Measurements from ENCODE around the gene MPC2.
"Not testable (repeated sequence)": the region's sequence is repeated elsewhere in the genome, so short reads cannot be mapped to it uniquely, and the experiment has no call there.

The MPC2 gene

DNA sequence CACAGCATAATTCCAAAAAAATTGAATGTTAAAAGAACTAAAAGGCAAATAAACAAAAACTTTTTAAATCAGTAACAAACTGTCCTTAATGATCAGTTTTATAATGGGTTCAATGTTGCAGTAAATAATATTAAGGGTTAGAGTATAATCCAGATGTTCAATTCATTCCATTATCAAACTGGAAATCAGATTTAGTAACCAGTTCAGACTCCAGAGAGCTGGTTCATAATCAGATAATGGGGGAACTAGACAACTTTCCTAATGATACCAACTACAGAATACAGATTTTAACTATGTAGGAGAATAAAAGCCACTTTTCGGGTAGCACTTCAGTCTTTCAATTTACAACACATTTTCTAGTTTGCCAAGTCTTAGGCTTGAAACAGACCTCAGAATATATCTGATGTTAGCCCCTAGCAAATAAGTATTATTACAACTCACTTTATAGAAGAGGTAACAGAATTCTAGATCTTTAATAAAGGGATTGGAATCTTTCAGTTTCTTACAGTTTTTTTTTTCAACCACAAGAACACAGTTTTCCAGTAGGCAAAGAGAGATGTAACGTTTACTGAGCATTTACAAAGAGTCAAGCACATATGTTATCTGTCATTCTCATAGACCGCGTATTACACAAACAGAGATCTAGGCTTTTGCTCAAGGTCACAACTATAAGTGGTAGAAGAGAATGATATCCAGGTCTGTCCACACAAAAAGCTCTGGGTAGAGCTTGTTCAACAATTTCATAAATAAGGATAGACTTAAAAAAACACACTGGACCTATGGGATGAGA is 2.3 kb downstream of the MPC2 start:
- no peak for DNase-seq (ENCODE audit: low spot score)

DNA sequence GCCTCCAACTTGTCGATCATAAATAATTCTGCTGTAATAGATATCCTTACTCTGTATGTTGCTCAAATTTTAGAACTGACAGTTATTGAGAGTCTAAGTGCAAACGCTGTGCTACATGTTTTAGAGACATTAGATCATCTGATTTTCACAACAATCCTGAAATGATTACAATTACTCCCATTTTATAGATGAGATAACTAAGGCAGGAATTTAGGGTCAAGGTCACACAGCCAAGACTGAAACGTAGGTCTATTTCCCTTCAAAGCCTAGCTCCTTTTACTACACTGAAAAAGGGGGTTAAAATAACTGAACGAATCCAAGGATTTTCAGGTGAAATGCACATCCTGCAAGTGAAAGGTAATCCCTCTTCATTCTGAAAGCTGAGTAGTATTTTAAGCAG is 3.1 kb downstream of the MPC2 start:
- DNase-seq (ENCODE audit: low spot score), result no peak

GRCh38 chr1:167929725-167930124 is 7.1 kb downstream of the MPC2 start:
- DNase-seq (ENCODE audit: low spot score), result no peak

GRCh38 chr1:167928919-167929318 is 8.0 kb downstream of the MPC2 start:
- not testable (repeated sequence) for DNase-seq (ENCODE audit: low spot score)

- DNase-seq (ENCODE audit: low spot score), result no peak
Measured at GRCh38 chr1:167928457-167928852, 8.4 kb downstream of the MPC2 start.

GRCh38 chr1:167927046-167927754 is 9.7 kb downstream of the MPC2 start:
- no peak for DNase-seq (ENCODE audit: low spot score)

- no peak for DNase-seq (ENCODE audit: low spot score)
Measured at GRCh38 chr1:167926486-167926997, 10.3 kb downstream of the MPC2 start.

GRCh38 chr1:167924543-167925231 is 12.2 kb downstream of the MPC2 start:
- no peak for DNase-seq (ENCODE audit: low spot score)

DNA sequence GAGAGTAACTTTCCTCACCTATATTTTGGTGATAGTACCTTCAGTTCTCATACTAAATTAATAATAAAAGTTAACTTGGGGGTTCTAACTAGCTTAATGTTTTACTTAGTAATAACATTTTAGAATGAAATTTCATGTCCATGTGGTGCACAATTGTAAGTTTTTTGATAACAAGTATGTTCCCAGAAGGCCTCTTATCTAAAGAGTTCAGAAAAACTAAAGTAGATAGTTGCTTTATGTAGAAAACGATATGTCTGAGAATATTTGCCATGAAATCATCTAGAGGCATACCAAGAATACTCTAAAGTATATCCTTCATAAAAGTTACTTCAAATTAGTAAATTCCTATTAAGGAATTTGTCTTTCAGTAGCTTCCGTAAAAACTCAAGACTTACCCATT is 12.8 kb downstream of the MPC2 start:
- DNase-seq (ENCODE audit: low spot score), result no peak

- DNase-seq (ENCODE audit: low spot score), result no peak
Measured at GRCh38 chr1:167923324-167924056, 13.4 kb downstream of the MPC2 start.

DNA sequence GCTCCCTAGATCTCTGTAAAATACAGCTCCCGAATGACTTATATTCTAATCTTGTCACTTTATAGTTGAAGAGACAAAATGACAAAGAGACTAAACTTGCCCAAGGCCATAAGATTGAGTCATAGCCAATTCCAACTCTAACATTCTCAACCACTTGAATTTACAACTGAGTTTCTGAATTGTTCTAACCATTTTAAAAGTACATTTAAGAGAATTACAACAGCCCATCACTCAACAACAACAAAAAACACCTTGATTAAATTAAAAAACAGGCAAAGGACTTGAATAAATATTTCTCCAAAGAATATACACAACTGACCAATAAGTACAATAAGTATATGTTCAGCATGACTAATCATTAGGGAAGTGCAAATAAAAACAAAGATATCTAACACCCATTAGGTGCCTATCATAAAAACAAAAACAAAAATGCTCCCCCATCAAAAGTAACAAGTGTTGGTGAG is 14.2 kb downstream of the MPC2 start:
- DNase-seq (ENCODE audit: low spot score), result no peak

DNA sequence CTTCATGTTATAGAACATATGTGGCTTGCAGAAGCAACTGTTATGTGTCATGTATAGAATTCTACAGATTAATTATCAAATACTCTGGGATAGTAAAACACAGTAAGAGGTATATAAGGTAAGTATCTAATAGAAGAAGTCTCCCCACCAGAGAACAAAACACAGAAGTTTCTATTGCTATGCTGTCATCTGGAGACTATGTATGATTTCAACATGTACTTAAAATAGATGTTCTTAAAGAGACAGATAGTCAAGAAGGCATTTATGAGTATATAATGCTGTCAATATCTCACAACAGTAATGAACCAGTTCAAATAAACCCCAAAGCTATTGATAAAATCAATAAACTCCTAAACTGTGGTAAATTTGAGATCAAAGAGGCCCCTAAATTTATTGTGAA is 14.8 kb downstream of the MPC2 start:
- DNase-seq (ENCODE audit: low spot score), result peak; percentile 55

- DNase-seq (ENCODE audit: low spot score), result no peak
Measured at GRCh38 chr1:167916766-167917511, 19.9 kb downstream of the MPC2 start.

DNA sequence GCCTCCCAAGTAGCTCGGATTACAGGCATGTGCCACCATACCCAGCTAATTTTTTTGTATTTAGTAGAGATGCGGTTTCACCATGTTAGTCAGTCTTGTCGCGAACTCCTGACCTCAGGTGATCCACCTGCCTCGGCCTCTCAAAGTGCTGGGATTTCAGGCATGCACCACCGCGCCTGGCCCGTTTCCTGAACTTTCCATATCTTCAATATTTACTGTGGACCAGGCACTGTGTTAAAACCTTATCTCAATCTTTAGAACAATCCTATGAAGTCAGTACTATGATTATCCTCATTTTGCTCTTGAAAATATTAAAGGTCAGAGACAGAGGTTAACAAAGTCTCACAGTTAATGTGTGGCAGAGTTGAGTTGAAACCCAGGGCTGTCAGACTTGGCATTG is 21.3 kb downstream of the MPC2 start:
- DNase-seq (ENCODE audit: low spot score), result no peak

DNA sequence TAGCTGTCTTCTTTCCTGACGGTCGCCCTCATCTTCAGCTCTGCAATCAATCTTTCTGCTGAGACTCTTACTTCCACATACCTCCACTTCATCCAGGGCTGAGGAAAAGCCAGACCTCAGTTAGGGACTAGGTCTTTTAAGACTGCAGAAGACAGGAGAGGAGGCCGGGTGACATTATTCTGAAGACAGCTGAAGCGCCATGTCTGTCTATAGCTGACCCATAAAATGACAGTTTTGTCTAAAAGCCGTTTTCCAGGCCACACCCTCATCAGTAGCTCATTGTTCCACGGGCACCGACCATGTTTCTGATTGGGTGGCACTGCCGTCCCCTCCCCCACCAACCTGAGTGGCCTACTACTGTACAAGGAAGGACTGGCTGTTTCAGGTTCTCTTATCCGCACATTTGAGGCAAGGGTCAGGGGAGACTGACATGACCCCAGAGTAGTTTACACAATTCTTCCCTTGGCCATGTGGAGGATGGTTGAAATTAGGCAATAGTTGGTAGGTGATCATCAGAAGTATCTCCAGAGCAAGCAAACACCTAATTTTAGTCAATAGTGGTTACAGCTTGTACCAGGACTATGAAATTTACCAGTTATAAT is 22.9 kb downstream of the MPC2 start, which contains the start of gene ADCY10:
TSS of gene ADCY10 (minus strand) at position 240 of the 602 bp plus-strand sequence. CDS start 8,994 bp downstream, outside the sequence.
- DNase-seq (ENCODE audit: low spot score), result no peak

DNA sequence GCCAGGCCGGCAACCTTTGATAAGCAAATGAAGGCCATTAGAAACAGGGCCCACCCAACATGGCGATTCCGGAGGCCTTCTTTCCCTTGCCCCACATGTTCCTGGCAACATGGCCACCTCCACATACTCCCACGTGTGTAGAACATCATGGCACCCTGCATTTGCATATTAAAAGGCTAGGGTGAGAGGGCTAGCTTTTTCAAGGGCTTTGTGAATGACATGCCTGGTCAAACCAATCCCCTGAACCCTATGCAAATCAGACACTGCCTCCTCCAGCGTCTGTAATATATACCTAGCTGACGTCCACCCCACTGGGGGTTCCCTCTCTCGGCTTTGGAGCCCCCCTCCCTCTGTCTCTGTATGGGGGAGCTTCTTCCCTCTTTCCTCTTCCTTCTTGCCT is 24.6 kb downstream of the MPC2 start:
- DNase-seq (ENCODE audit: low spot score), result no peak

- DNase-seq (ENCODE audit: low spot score), result no peak
Measured at GRCh38 chr1:167911413-167911812, 25.5 kb downstream of the MPC2 start.

DNA sequence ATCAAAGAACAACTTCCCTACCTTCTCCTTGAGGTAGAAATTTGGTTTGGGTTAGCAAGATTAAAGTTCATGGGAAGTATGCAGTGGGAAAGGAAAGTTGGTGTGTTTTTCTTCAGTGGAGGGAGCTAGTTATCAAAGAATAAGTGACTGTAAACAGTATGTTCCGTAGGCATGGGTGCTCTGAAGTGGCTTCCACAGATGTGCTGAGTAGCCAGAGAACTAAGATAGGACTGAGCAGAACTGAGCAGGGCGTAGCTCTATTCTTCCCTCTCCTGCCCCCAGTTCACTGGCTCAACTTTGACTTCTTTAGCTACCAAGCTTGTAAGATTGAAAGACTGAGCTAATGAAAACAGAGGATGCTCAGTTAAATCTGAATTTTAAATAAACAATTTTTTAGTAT is 26.3 kb downstream of the MPC2 start:
- DNase-seq (ENCODE audit: low spot score), result no peak

DNA sequence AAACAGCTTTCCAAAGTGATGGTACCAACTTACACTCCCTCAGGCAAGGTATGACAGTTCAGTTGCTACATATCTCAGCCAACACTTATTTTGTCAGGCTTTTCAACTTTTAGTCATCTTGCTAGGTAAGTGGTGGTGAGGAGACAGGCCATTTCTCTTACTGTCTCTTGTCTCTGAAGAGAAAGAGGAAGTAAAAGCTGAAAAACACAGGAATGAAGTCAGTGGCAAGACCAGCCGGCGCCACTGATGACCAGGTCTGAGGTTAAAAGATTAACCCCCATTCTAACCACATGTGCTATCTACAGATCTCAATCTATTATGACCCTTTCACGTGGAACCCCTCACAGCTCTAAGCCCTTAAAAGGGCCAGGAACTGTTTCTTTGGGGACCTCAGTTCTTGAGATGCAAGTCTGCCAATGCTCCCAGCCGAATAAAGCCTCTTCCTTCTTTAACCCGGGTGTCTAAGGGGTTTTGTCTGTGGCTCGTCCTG is 27.1 kb downstream of the MPC2 start:
- DNase-seq (ENCODE audit: low spot score), result no peak

DNA sequence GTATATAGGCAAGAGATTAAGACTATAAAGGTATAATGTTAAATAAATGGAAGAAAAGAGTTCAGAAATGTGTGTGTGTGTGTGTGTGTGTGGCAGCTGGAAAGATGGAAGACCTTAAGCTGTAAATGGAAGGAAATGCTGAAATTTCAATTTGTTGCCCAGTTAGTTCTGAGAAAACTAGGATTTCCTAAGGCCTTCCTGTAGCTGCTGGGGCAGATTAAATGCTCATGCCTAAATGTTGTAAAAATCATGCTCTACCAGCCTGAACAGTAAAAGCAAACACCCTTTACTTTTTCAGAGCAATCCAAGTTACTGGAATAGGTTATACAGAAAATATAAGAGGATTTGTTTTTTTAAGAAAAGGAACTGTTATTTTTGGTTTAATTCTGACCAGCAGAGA is 31.2 kb downstream of the MPC2 start:
- no peak for DNase-seq (ENCODE audit: low spot score)

DNA sequence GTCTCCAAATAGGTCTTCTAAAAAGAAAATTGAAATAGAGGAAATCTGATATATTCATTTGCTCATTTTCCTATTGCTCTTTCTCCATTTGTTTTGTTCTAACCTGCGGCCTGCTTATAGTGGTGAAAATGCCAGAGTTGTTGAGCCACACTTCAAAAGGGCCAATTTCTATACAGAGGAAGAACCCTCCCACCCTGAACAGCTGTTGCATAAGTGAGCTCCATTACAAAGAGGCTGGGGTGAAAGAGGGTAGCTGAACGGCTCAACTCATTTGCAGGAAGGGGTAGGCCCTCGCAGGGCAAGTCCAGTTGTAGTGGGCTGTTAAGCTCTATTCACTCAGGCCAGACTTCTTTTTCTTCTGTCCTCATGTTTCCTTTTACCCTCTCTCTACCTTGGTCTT is 31.7 kb downstream of the MPC2 start:
- DNase-seq (ENCODE audit: low spot score), result no peak
